GM23338 (cell line): Measurements from ENCODE around the gene CORO7. TPM values are rescaled to one million over a fixed set of nuclear protein-coding genes. Genes with fewer than 3 reads are reported as not detected.

Experiments
- ATAC-seq: fragments of 200-7000 bp; cut with Tn5 transposase; 3 replicates; pipeline ENCODE4 v1.9.1; 2020
- DNase-seq: peaks from one replicate; pipeline ENCODE4 v3.0.0-alpha.2; 2015; ENCODE audit warnings: low spot score
- H2AFZ ChIP-seq: fragments of 200-600 bp; sonication (generic); 2 replicates; pipeline ENCODE4 v1.8.0; 2016; ENCODE audit warnings: antibody characterized with exemption, mild to moderate bottlenecking, moderate library complexity
- H3F3A ChIP-seq: fragments of 200-600 bp; sonication (generic); replicated peaks from 2 replicates; pipeline ENCODE4 v1.8.0; 2017; ENCODE audit warnings: antibody characterized with exemption, mixed run types, low read depth
- H3K27ac ChIP-seq: fragments of 200-600 bp; sonication (generic); 2 replicates; pipeline ENCODE4 v1.6.1; 2016; ENCODE audit warnings: low read depth
- H3K27me3 ChIP-seq: fragments of 200-600 bp; sonication (generic); 2 replicates; pipeline ENCODE4 v1.8.0; 2016; ENCODE audit warnings: mild to moderate bottlenecking, mixed run types, moderate library complexity; ENCODE audit not compliant: insufficient read depth
- H3K36me3 ChIP-seq: fragments of 200-600 bp; sonication (generic); 2 replicates; pipeline ENCODE4 v1.8.0; 2016; ENCODE audit warnings: mild to moderate bottlenecking; ENCODE audit not compliant: insufficient read depth
- H3K4me1 ChIP-seq: fragments of 200-600 bp; sonication (generic); 2 replicates; pipeline ENCODE4 v1.8.0; 2016; ENCODE audit warnings: mild to moderate bottlenecking, moderate library complexity; ENCODE audit not compliant: insufficient read depth
- H3K4me2 ChIP-seq: fragments of 200-600 bp; sonication (generic); 2 replicates; pipeline ENCODE4 v1.7.1; 2017; ENCODE audit warnings: mixed run types
- H3K4me3 ChIP-seq: fragments of 200-600 bp; sonication (generic); 2 replicates; pipeline ENCODE4 v1.6.1; 2016; ENCODE audit warnings: mixed run types
- H3K79me2 ChIP-seq: fragments of 200-600 bp; sonication (generic); replicated peaks from 2 replicates; pipeline ENCODE4 v1.8.0; 2017; ENCODE audit warnings: mild to moderate bottlenecking; ENCODE audit not compliant: insufficient read depth
- H3K9me2 ChIP-seq: fragments of 200-600 bp; sonication (generic); 2 replicates; pipeline ENCODE4 v1.8.0; 2017; ENCODE audit not compliant: insufficient read depth
- H4K20me1 ChIP-seq: fragments of 200-600 bp; sonication (generic); replicated peaks from 2 replicates; pipeline ENCODE4 v1.8.0; 2017; ENCODE audit warnings: mild to moderate bottlenecking; ENCODE audit not compliant: insufficient read depth
- H3K27ac Mint-ChIP-seq: 2 replicates; pipeline ENCODE4 v1.8.0; 2020; ENCODE audit warnings: inconsistent platforms, mild to moderate bottlenecking, moderate library complexity, mixed read lengths
- H3K27me3 Mint-ChIP-seq: 3 replicates; pipeline ENCODE4 v1.8.0; 2022; ENCODE audit warnings: low read depth, mild to moderate bottlenecking, moderate library complexity, mixed read lengths, inconsistent platforms; ENCODE audit not compliant: insufficient read depth, poor library complexity
- H3K36me3 Mint-ChIP-seq: 3 replicates; pipeline ENCODE4 v1.8.0; 2021; ENCODE audit warnings: low read depth, mild to moderate bottlenecking, inconsistent platforms, moderate library complexity, mixed read lengths
- H3K4me1 Mint-ChIP-seq: 3 replicates; pipeline ENCODE4 v1.8.0; 2020; ENCODE audit warnings: mild to moderate bottlenecking, inconsistent platforms, mixed read lengths
- H3K4me3 Mint-ChIP-seq: 3 replicates; pipeline ENCODE4 v1.8.0; 2021; ENCODE audit warnings: moderate library complexity, mild to moderate bottlenecking, inconsistent platforms, mixed read lengths
- H3K9me3 Mint-ChIP-seq: 3 replicates; pipeline ENCODE4 v1.8.0; 2020; ENCODE audit warnings: moderate library complexity, mild to moderate bottlenecking, inconsistent platforms, mixed read lengths
- EZH2phosphoT487 ChIP-seq: fragments of 200-600 bp; sonication (generic); IDR thresholded peaks from one replicate; pipeline ENCODE4 v1.8.1; 2018; ENCODE audit warnings: antibody characterized with exemption; ENCODE audit not compliant: unreplicated experiment
- JUNB ChIP-seq: IDR thresholded peaks from one replicate; pipeline ENCODE4 v1.6.1; 2016; ENCODE audit warnings: antibody characterized with exemption; ENCODE audit not compliant: unreplicated experiment
- STAT1 ChIP-seq: IDR thresholded peaks from one replicate; pipeline ENCODE4 v1.6.1; 2016; ENCODE audit warnings: antibody characterized with exemption; ENCODE audit not compliant: unreplicated experiment
- polyA plus RNA-seq: library from polyadenylated mRNA; unstranded; fragments of >200 nt; fragmentation: Nextera tagmentation; extraction: Ambion mirVana; gene quantifications from 2 replicates; pipeline ENCODE4 v1.2.1, GENCODE V29; 2016
- total RNA-seq: library from RNA; depleted of rRNA; stranded (reverse); fragments of >200 nt; shearing (Covaris generic); gene quantifications from 2 replicates; pipeline ENCODE4 v1.2.3, GENCODE V29; 2014
- TF ChIP-seq, protein P1 (sequence below): IDR thresholded peaks from one replicate; pipeline ENCODE4 v1.6.1; 2018; ENCODE audit warnings: antibody characterized with exemption; ENCODE audit not compliant: unreplicated experiment
- TF ChIP-seq, protein P2 (sequence below): fragments of 250-450 bp; sonication (Bioruptor Pico); IDR thresholded peaks from 2 replicates; pipeline ENCODE4 v1.5.0; 2020; ENCODE audit warnings: mild to moderate bottlenecking, moderate library complexity
- TF ChIP-seq, protein P3 (sequence below), 2 experiments: fragments of 200-600 bp in 1 of 2; sonication (generic) in 1 of 2; conservative IDR thresholded peaks; 2 replicates each; pipeline versions ENCODE4 v1.5.1 to v1.6.1; 2016 to 2017; ENCODE audit warnings: antibody characterized with exemption in 2 of 2, low read depth in 2 of 2, mild to moderate bottlenecking in 2 of 2, moderate library complexity in 1 of 2

CORO7 gene
- total and polyA plus RNA-seq, 2 experiments from 2014 or later, result 14.2 to 46.4 TPM

DNA sequence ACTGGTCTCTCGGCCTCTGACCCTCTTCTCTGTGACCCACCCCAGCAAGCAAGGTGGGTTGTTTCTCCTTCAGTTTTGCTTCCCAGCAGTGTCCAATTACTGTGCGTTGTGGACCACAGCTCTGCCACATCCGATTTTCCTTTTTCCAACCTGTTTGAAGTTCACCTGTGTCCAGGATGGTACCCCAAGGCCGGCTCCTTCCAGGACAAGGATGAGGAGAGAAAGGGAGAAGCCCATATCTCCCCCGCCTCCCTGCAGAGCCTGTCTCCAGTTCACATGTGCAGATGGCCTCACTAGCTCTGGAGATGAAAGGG lies 44.5 kb upstream of the CORO7 start:
- Mint-ChIP-seq H3K27me3 (peaks cover 27% of the 10 kb centered on the region), H3K36me3 (peaks cover 46% of the 10 kb centered on the region), H3K4me3 (no peak overlapping the region), H3K27ac (no peak overlapping the region), H3K9me3 (no peaks in the 10 kb centered on the region), H3K4me1 (peaks cover 12% of the 10 kb centered on the region)
- DNase-seq (no peak), ATAC-seq (no peak; the same call in 2 of the 3 replicates)
- H3K9me2 ChIP-seq, result no peaks in the 10 kb centered on the region
- H2AFZ ChIP-seq, result no peak overlapping the region
- peaks cover 9% of the 10 kb centered on the region for H3K36me3 ChIP-seq
- H3K79me2 ChIP-seq, result no peaks in the 10 kb centered on the region; the same call in 1 of the 2 replicates
- H3K27ac ChIP-seq, result 0 out of 2 replicates have a peak overlapping the region, but pooled peaks have one; percentile 55
- no peaks in the 10 kb centered on the region for H3K4me1 ChIP-seq
- H3K27me3 ChIP-seq, result no peaks in the 10 kb centered on the region
- TF ChIP-seq, protein P1, sequence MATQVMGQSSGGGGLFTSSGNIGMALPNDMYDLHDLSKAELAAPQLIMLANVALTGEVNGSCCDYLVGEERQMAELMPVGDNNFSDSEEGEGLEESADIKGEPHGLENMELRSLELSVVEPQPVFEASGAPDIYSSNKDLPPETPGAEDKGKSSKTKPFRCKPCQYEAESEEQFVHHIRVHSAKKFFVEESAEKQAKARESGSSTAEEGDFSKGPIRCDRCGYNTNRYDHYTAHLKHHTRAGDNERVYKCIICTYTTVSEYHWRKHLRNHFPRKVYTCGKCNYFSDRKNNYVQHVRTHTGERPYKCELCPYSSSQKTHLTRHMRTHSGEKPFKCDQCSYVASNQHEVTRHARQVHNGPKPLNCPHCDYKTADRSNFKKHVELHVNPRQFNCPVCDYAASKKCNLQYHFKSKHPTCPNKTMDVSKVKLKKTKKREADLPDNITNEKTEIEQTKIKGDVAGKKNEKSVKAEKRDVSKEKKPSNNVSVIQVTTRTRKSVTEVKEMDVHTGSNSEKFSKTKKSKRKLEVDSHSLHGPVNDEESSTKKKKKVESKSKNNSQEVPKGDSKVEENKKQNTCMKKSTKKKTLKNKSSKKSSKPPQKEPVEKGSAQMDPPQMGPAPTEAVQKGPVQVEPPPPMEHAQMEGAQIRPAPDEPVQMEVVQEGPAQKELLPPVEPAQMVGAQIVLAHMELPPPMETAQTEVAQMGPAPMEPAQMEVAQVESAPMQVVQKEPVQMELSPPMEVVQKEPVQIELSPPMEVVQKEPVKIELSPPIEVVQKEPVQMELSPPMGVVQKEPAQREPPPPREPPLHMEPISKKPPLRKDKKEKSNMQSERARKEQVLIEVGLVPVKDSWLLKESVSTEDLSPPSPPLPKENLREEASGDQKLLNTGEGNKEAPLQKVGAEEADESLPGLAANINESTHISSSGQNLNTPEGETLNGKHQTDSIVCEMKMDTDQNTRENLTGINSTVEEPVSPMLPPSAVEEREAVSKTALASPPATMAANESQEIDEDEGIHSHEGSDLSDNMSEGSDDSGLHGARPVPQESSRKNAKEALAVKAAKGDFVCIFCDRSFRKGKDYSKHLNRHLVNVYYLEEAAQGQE, result no peak
- no peak for TF ChIP-seq STAT1
- no peak overlapping the region for H3K4me3 ChIP-seq
- peaks cover 28% of the 10 kb centered on the region; the same call in 1 of the 2 replicates for H3F3A ChIP-seq
- H4K20me1 ChIP-seq, result peaks cover 6% of the 10 kb centered on the region; the same call in 1 of the 2 replicates
- no peak overlapping the region for H3K4me2 ChIP-seq

DNA sequence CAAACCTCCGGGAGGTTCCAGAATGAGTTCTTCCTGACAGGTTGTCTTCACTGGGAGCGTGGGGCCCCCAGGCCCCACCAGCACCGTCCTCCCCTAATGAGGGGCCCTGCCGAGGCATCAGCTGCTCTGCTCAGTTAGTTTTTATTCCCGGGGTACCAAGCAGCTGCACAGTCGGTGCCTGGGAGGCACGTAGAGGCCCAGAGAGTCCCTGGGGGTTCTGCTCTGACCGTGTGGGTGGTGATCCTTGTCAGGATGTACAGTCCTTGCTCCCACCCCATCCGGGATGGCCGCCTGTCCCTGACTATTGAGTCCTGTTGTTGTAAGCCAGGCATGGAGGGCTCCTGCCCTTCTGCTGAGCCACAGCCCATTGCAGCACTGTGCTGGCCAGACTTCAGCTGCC lies 39.6 kb upstream of the CORO7 start:
- Histone ChIP-seq H3F3A (peaks cover 17% of the 10 kb centered on the region), H3K9me2 (no peaks in the 10 kb centered on the region), H3K27ac (no peak overlapping the region), H3K4me1 (no peaks in the 10 kb centered on the region), H2AFZ (no peak overlapping the region), H3K4me3 (no peak overlapping the region), H4K20me1 (peaks cover 13% of the 10 kb centered on the region), H3K79me2 (no peaks in the 10 kb centered on the region), H3K27me3 (no peaks in the 10 kb centered on the region), H3K4me2 (no peak overlapping the region), H3K36me3 (peaks cover 18% of the 10 kb centered on the region)
- Mint-ChIP-seq H3K9me3 (no peaks in the 10 kb centered on the region), H3K36me3 (peaks cover 51% of the 10 kb centered on the region), H3K4me1 (peaks cover 7% of the 10 kb centered on the region), H3K27me3 (peaks cover 20% of the 10 kb centered on the region), H3K4me3 (no peak overlapping the region), H3K27ac (no peak overlapping the region)
- DNase-seq (no peak), ATAC-seq (no peak)
- TF ChIP-seq EZH2phosphoT487, result no peak
- TF ChIP-seq JUNB, result no peak
- TF ChIP-seq, protein P2, sequence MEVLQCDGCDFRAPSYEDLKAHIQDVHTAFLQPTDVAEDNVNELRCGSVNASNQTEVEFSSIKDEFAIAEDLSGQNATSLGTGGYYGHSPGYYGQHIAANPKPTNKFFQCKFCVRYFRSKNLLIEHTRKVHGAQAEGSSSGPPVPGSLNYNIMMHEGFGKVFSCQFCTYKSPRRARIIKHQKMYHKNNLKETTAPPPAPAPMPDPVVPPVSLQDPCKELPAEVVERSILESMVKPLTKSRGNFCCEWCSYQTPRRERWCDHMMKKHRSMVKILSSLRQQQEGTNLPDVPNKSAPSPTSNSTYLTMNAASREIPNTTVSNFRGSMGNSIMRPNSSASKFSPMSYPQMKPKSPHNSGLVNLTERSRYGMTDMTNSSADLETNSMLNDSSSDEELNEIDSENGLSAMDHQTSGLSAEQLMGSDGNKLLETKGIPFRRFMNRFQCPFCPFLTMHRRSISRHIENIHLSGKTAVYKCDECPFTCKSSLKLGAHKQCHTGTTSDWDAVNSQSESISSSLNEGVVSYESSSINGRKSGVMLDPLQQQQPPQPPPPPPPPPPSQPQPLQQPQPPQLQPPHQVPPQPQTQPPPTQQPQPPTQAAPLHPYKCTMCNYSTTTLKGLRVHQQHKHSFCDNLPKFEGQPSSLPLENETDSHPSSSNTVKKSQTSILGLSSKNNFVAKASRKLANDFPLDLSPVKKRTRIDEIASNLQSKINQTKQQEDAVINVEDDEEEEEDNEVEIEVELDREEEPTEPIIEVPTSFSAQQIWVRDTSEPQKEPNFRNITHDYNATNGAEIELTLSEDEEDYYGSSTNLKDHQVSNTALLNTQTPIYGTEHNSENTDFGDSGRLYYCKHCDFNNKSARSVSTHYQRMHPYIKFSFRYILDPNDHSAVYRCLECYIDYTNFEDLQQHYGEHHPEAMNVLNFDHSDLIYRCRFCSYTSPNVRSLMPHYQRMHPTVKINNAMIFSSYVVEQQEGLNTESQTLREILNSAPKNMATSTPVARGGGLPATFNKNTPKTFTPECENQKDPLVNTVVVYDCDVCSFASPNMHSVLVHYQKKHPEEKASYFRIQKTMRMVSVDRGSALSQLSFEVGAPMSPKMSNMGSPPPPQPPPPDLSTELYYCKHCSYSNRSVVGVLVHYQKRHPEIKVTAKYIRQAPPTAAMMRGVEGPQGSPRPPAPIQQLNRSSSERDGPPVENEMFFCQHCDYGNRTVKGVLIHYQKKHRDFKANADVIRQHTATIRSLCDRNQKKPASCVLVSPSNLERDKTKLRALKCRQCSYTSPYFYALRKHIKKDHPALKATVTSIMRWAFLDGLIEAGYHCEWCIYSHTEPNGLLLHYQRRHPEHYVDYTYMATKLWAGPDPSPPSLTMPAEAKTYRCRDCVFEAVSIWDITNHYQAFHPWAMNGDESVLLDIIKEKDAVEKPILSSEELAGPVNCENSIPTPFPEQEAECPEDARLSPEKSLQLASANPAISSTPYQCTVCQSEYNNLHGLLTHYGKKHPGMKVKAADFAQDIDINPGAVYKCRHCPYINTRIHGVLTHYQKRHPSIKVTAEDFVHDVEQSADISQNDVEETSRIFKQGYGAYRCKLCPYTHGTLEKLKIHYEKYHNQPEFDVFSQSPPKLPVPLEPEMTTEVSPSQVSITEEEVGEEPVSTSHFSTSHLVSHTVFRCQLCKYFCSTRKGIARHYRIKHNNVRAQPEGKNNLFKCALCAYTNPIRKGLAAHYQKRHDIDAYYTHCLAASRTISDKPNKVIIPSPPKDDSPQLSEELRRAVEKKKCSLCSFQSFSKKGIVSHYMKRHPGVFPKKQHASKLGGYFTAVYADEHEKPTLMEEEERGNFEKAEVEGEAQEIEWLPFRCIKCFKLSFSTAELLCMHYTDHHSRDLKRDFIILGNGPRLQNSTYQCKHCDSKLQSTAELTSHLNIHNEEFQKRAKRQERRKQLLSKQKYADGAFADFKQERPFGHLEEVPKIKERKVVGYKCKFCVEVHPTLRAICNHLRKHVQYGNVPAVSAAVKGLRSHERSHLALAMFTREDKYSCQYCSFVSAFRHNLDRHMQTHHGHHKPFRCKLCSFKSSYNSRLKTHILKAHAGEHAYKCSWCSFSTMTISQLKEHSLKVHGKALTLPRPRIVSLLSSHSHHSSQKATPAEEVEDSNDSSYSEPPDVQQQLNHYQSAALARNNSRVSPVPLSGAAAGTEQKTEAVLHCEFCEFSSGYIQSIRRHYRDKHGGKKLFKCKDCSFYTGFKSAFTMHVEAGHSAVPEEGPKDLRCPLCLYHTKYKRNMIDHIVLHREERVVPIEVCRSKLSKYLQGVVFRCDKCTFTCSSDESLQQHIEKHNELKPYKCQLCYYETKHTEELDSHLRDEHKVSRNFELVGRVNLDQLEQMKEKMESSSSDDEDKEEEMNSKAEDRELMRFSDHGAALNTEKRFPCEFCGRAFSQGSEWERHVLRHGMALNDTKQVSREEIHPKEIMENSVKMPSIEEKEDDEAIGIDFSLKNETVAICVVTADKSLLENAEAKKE (CRISPR knock-in tag), result no peak
- TF ChIP-seq, protein P1, result no peak
- TF ChIP-seq, protein P3, sequence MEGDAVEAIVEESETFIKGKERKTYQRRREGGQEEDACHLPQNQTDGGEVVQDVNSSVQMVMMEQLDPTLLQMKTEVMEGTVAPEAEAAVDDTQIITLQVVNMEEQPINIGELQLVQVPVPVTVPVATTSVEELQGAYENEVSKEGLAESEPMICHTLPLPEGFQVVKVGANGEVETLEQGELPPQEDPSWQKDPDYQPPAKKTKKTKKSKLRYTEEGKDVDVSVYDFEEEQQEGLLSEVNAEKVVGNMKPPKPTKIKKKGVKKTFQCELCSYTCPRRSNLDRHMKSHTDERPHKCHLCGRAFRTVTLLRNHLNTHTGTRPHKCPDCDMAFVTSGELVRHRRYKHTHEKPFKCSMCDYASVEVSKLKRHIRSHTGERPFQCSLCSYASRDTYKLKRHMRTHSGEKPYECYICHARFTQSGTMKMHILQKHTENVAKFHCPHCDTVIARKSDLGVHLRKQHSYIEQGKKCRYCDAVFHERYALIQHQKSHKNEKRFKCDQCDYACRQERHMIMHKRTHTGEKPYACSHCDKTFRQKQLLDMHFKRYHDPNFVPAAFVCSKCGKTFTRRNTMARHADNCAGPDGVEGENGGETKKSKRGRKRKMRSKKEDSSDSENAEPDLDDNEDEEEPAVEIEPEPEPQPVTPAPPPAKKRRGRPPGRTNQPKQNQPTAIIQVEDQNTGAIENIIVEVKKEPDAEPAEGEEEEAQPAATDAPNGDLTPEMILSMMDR (conservative IDR thresholded peaks at IDR 0.05; ENCODE audit: low read depth in 2 of 2), result no peak
